ENCODE measurements around the gene DISC1. TPM values are rescaled to one million over a fixed set of nuclear protein-coding genes. Genes with fewer than 3 reads are reported as not detected.

The DISC1 gene
- polyA plus RNA-seq, 1 experiment = 5.4 TPM

- TF ChIP-seq, protein P1, sequence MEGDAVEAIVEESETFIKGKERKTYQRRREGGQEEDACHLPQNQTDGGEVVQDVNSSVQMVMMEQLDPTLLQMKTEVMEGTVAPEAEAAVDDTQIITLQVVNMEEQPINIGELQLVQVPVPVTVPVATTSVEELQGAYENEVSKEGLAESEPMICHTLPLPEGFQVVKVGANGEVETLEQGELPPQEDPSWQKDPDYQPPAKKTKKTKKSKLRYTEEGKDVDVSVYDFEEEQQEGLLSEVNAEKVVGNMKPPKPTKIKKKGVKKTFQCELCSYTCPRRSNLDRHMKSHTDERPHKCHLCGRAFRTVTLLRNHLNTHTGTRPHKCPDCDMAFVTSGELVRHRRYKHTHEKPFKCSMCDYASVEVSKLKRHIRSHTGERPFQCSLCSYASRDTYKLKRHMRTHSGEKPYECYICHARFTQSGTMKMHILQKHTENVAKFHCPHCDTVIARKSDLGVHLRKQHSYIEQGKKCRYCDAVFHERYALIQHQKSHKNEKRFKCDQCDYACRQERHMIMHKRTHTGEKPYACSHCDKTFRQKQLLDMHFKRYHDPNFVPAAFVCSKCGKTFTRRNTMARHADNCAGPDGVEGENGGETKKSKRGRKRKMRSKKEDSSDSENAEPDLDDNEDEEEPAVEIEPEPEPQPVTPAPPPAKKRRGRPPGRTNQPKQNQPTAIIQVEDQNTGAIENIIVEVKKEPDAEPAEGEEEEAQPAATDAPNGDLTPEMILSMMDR (IDR thresholded peaks at IDR 0.05; ENCODE audit: low read depth, low read length) = no peak
- H3K9me3 ChIP-seq (ENCODE audit: control insufficient read depth, insufficient read depth, low read length) = no peaks in the 10 kb centered on the region
- no peak overlapping the region for H3K4me3 ChIP-seq (ENCODE audit: low read depth, low read length)
- no peaks in the 10 kb centered on the region for H3K27me3 ChIP-seq (ENCODE audit: control insufficient read depth, insufficient read depth, low read length)
- no peak for DNase-seq (ENCODE audit: low read depth, low spot score)
- no peak overlapping the region for H3K27ac ChIP-seq (ENCODE audit: low read depth, low read length)
- ChIA-PET CTCF (no interaction called here), POLR2A (no interaction called here)
Measured at GRCh38 chr1:231716879-231717278, 90.3 kb downstream of the DISC1 start.

- ChIA-PET CTCF (interaction anchor here (1.0 to 1.4 kb wide), 3 partner anchors 28 to 38 kb away, joined by 3 read pairs; no protein-coding TSS in a partner anchor), POLR2A (interaction anchor here (0.8 kb wide), 1 partner anchor 9 kb away, joined by 3 read pairs; no protein-coding TSS in a partner anchor)
- no peaks in the 10 kb centered on the region for H3K9me3 ChIP-seq (ENCODE audit: control insufficient read depth, insufficient read depth, low read length)
- TF ChIP-seq, protein P1 (IDR thresholded peaks at IDR 0.05; ENCODE audit: low read depth, low read length) = no peak
- DNase-seq (ENCODE audit: low read depth, low spot score) = no peak
- no peaks in the 10 kb centered on the region for H3K27me3 ChIP-seq (ENCODE audit: control insufficient read depth, insufficient read depth, low read length)
- H3K4me3 ChIP-seq (ENCODE audit: low read depth, low read length) = no peak overlapping the region
- H3K27ac ChIP-seq (ENCODE audit: low read depth, low read length) = no peak overlapping the region
Measured at GRCh38 chr1:231719485-231720183, 93.0 kb downstream of the DISC1 start.

DNA sequence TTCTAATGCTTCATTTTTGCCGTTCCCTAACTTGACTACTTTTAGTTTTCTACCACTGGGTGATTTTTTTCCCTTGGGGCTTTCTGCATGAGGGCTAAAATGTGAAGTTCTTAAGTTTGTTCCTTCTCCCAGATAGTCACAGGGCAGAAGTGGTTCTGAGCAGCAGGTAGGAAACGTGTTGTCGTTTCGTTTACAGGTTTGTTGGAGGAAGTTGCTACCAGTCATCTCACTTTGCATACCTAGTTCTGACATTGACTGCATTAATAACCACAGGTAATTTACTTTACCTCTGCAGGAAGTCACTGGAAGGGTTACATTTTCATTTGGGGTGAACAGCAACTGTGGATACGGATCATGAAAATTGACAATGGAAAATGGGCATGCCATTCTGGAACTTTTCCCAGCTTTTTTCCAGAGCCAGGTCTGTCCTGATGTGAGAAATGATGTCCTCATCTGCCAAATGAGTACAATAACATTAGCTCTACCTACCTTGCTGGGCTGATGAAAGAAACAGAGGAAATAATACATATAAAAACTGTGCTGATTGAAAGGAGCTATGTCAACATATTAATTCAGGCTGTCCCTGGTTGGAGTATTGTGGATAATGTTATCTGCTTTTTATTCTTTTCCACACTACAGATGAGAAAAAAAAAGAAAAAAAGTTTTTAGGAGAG lies 94.2 kb downstream of the DISC1 start:
- ChIA-PET POLR2A (interaction anchor here (0.8 kb wide), 1 partner anchor 10 kb away, joined by 3 read pairs; no protein-coding TSS in a partner anchor), CTCF (no interaction called here)
- Histone ChIP-seq H3K27ac (ENCODE audit: low read depth, low read length) (no peak overlapping the region), H3K9me3 (ENCODE audit: control insufficient read depth, insufficient read depth, low read length) (no peaks in the 10 kb centered on the region), H3K4me3 (ENCODE audit: low read depth, low read length) (no peak overlapping the region), H3K27me3 (ENCODE audit: control insufficient read depth, insufficient read depth, low read length) (no peaks in the 10 kb centered on the region)
- TF ChIP-seq, protein P1 (IDR thresholded peaks at IDR 0.05; ENCODE audit: low read depth, low read length) = no peak
- DNase-seq (ENCODE audit: low read depth, low spot score) = no peak

- DNase-seq (ENCODE audit: low read depth, low spot score) = no peak
- ChIA-PET CTCF (no interaction called here), POLR2A (no interaction called here)
- Histone ChIP-seq H3K27me3 (ENCODE audit: control insufficient read depth, insufficient read depth, low read length) (no peaks in the 10 kb centered on the region), H3K27ac (ENCODE audit: low read depth, low read length) (no peak overlapping the region), H3K9me3 (ENCODE audit: control insufficient read depth, insufficient read depth, low read length) (no peaks in the 10 kb centered on the region), H3K4me3 (ENCODE audit: low read depth, low read length) (no peak overlapping the region)
- TF ChIP-seq, protein P1 (IDR thresholded peaks at IDR 0.05; ENCODE audit: low read depth, low read length) = no peak
Measured at GRCh38 chr1:231721436-231721835, 94.8 kb downstream of the DISC1 start.

- Histone ChIP-seq H3K9me3 (ENCODE audit: control insufficient read depth, insufficient read depth, low read length) (no peaks in the 10 kb centered on the region), H3K4me3 (ENCODE audit: low read depth, low read length) (no peak overlapping the region), H3K27me3 (ENCODE audit: control insufficient read depth, insufficient read depth, low read length) (no peaks in the 10 kb centered on the region), H3K27ac (ENCODE audit: low read depth, low read length) (no peak overlapping the region)
- CTCF ChIA-PET = interaction anchor here (0.7 kb wide), 2 partner anchors 34 to 701 kb away, joined by 3 to 7 read pairs; no protein-coding TSS in a partner anchor
- POLR2A ChIA-PET = no interaction called here
- TF ChIP-seq, protein P1 (IDR thresholded peaks at IDR 0.05; ENCODE audit: low read depth, low read length) = no peak
- DNase-seq (ENCODE audit: low read depth, low spot score) = no peak
Measured at GRCh38 chr1:231722356-231722755, 95.8 kb downstream of the DISC1 start.
